ENCODE data around the gene DNAH1.

DNA sequence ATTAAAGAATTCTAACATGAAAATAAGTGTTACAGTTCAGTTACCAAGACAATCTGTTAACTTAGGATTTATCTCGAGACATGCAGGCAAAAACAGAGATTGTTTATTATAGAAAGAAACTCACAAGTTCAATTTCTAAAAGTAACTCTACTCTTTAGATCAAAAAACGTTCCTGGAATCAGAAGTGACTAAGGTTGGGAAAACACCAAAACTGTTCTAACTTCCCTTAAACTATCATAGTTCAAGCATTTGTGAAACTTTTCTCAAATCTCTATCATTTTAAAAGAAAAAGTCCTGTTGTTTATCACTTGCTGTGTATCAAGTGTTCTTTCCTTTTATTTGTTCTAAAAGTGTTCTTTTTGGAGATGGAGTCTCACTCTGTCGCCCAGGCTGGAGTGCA is 46.3 kb upstream of the DNAH1 start:
- TF ChIP-seq EZH2 (IDR thresholded peaks at IDR 0.05; ENCODE audit: borderline replicate concordance, insufficient read depth, low read depth, low read length, poor library complexity, severe bottlenecking) (no peak), CTCF (IDR thresholded peaks at IDR 0.05) (no peak)
